Neural cell (in vitro differentiated cells): ENCODE data around the gene AGR2.

Source experiments
- EP300 ChIP-seq: fragments of 450-650 bp; conservative IDR thresholded peaks from 2 replicates; pipeline ENCODE4 v1.6.1; 2014; ENCODE audit warnings: antibody characterized with exemption, mild to moderate bottlenecking, moderate library complexity; ENCODE audit not compliant: poor library complexity, severe bottlenecking
- MXI1 ChIP-seq: fragments of 450-650 bp; conservative IDR thresholded peaks from 2 replicates; pipeline ENCODE4 v1.6.1; 2014; ENCODE audit warnings: antibody characterized with exemption, mild to moderate bottlenecking; ENCODE audit not compliant: poor library complexity, severe bottlenecking
- POLR2AphosphoS5 ChIP-seq: IDR thresholded peaks from 2 replicates; pipeline ENCODE4 v1.6.1; 2012
- RAD21 ChIP-seq: fragments of 450-650 bp; conservative IDR thresholded peaks from 2 replicates; pipeline ENCODE4 v1.6.1; 2014; ENCODE audit warnings: antibody characterized with exemption, mild to moderate bottlenecking, moderate library complexity
- SMC3 ChIP-seq: fragments of 450-650 bp; conservative IDR thresholded peaks from 2 replicates; pipeline ENCODE4 v1.6.1; 2014; ENCODE audit warnings: antibody characterized with exemption, mild to moderate bottlenecking, moderate library complexity; ENCODE audit not compliant: poor library complexity
- TAF1 ChIP-seq: IDR thresholded peaks from 2 replicates; pipeline ENCODE4 v1.6.1; 2012; ENCODE audit warnings: low read depth
- TF ChIP-seq, protein P1 (sequence below): fragments of 450-650 bp; IDR thresholded peaks from 2 replicates; pipeline ENCODE4 v1.5.1; 2014; ENCODE audit warnings: antibody characterized with exemption, mild to moderate bottlenecking, moderate library complexity; ENCODE audit not compliant: poor library complexity, severe bottlenecking

DNA sequence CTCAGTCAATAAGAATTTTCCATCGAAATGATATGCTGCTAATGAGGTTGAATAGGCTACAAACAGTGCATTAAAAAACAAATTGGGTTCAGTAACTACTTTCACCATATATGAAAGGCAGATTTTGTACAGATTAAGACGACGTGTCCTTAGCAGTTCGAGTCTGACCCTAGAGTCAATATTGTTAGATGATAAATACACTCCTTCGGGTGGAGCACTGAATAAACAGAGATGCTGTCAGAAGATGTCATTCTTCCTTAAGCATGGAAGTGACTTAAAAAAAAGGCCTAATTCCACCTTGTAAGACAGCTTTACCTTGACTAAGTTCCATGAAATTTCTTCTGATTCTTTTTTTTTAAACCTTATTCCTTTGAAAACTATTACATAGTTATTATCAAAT lies 5.8 kb upstream of the AGR2 start:
- TF ChIP-seq, protein P1, sequence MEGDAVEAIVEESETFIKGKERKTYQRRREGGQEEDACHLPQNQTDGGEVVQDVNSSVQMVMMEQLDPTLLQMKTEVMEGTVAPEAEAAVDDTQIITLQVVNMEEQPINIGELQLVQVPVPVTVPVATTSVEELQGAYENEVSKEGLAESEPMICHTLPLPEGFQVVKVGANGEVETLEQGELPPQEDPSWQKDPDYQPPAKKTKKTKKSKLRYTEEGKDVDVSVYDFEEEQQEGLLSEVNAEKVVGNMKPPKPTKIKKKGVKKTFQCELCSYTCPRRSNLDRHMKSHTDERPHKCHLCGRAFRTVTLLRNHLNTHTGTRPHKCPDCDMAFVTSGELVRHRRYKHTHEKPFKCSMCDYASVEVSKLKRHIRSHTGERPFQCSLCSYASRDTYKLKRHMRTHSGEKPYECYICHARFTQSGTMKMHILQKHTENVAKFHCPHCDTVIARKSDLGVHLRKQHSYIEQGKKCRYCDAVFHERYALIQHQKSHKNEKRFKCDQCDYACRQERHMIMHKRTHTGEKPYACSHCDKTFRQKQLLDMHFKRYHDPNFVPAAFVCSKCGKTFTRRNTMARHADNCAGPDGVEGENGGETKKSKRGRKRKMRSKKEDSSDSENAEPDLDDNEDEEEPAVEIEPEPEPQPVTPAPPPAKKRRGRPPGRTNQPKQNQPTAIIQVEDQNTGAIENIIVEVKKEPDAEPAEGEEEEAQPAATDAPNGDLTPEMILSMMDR, result no peak
- no peak for TF ChIP-seq MXI1
- TF ChIP-seq RAD21, result no peak
- no peak for TF ChIP-seq SMC3
- TF ChIP-seq TAF1, result no peak
- no peak for TF ChIP-seq EP300
- no peak for TF ChIP-seq POLR2AphosphoS5
